GM21529 (cell line): Measurements from ENCODE around the gene ST3GAL4.
A peak's percentile ranks its signal among the peaks of the same experiment; 100 is the strongest.
"Not testable (repeated sequence)": the region's sequence is repeated elsewhere in the genome, so short reads cannot be mapped to it uniquely, and the experiment has no call there.

ENCODE experiments used
- ATAC-seq: cut with Tn5 transposase; IDR thresholded peaks from one replicate; pipeline ENCODE4 v1.9.1; 2021; ENCODE audit not compliant: unreplicated experiment

ST3GAL4 gene

DNA sequence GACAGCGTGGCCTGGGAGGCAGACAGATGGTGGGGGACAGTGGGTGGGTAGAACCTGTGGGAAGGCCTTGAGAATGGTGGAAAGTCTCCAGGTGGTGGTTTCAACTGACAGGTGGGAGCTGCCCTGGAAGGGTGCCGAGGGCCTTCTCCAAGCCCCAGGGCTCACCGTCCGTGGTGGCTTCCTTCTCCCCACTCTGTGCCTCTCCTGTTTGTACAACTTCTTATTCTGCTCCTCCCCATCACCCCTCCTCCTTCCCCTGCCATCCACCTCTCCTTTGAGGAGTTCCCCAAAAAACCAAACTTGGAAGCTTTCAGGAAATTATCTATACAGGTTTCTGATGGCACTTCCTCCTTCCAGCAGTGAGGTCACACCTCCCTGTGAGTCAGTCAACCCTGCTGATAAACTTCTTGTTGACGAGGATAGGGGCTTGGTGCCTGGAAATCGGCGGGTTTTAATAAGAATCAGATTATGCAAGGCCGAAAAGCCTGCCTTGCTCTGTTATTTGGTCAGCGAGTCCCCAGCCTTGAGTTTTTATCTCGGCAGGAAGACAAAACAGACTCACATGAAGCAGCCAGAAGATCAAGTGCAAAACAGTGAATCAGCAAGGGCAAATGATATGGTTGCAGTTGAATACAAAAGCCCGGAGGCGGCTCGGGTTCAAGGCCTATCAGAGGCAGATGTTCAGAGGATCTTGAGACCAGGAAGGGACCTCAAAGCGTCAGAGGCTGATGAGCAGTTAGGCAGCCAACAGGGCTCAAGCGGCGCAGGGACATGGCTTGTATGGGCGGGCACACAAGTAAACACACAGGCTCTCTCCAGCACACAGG, 9.5 kb upstream of the ST3GAL4 start:
- no peak for ATAC-seq

DNA sequence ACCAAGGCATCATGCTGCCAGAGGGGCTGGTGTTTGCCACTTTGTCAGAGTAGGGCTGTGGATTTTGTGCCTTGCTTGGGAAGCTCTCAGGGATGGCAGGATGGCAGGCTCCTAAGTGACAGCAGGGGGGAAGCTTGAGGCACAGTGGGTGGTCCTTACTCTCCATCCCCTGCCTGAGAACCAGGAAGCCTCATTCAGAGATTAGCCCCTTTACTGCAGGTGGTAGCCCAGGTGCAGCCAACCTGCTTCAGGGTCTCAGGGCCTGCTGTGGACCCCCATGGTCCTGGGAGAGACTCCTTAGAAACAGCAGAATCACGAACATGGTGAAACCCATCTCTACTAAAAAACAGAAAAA, 8.9 kb upstream of the ST3GAL4 start:
- no peak for ATAC-seq

DNA sequence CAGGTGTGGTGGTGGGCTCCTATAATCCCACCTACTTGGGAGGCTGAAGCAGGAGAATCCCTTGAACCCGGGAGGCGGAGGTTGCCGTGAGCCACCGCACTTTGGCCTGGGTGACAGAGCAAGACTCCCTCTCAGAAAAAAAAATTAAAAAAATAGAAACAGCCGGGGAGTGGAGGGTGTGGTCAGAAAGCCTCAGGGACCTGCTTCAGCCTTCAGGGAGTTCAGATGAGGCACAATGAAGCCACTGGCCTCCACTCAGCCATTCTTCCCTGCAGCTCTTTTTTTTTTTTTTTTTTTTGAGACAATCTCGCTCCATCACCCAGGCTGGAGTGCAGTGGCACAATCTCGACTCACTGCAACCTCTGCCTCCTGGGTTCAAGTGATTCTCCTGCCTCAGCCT, 8.5 kb upstream of the ST3GAL4 start:
- ATAC-seq, result not testable (repeated sequence)

GRCh38 chr11:126347751-126348668, 7.5 kb upstream of the ST3GAL4 start:
- ATAC-seq, result no peak

DNA sequence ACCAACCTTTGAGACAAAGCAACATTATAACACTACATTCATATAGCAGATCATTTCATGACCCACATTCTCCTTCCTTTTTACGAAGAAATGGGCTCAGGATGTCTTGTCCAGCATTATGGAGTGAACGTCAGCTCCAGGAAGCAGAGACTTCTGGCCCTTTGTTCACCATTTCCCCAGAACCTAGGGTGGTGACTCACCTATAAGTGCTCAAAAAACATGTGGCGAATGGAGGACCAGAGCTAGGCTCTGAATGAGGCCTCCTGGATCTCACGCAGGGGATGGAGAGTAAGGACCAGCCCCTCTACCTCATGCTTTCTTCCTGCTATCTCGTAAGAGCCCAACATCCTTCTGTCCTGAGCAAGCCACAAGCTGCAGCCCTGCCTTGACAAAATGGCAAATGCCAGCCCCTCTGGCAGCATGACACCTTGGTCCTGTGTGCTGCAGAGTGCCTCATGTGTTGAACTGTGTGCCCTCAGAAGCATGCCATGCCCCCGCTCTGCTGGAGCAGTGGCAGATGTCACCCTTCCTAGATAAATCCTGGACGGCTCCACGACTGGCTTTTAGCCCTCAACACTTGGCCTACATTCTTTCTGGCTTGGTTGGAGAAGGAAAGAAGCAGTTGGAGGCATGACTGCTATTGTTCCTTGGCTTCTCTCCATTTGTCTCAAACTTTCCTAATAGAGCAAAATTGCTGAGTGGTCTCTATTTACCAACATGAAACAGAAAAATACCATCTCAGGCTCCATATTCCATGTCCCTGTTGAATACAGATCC, 6.5 kb upstream of the ST3GAL4 start:
- no peak for ATAC-seq

- ATAC-seq, result no peak
Measured at GRCh38 chr11:126350836-126351235, 4.7 kb upstream of the ST3GAL4 start.

GRCh38 chr11:126352163-126352562, 3.3 kb upstream of the ST3GAL4 start:
- ATAC-seq, result no peak

DNA sequence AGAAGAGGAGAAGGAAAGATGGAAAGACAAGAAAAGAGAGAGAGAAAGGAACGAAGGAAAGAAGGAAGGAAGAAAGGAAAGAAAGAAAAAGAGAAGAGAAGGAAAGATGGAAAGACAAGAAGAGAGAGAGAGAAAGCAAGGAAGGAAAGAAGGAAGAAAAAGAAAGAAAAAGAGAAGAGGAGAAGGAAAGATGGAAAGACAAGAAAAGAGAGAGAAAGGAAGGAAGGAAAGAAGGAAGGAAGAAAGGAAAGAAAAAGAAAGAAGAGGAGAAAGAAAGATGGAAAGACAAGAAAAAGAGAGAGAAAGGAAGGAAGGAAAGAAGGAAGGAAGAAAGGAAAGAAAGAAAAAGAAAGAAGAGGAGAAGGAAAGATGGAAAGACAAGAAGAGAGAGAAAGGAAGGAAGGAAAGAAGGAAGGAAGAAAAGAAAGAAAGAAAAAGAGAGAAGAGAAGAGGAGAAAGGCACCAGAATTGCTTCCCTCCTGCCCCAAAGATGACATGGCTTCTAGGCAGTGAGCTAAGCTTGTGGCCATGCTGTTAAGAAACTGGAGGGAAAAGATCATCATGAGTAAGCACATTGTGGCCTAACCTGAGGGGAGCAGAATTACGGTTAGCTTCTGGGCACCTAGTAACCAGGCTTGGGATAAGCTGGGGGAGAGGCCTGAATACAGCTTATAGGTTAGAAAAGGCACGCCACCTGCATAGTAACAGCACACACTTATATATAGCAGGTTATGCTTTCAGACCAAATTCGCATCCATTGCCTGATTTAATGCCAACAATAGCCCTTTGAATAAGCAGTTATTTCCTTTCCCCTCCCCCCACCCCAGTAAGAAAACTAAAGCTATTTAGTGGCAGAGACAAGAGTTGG, 2.3 kb upstream of the ST3GAL4 start:
- no peak for ATAC-seq

- ATAC-seq, result peak; percentile 42
Measured at GRCh38 chr11:126354631-126355323, 709 bp upstream of the ST3GAL4 start.

DNA sequence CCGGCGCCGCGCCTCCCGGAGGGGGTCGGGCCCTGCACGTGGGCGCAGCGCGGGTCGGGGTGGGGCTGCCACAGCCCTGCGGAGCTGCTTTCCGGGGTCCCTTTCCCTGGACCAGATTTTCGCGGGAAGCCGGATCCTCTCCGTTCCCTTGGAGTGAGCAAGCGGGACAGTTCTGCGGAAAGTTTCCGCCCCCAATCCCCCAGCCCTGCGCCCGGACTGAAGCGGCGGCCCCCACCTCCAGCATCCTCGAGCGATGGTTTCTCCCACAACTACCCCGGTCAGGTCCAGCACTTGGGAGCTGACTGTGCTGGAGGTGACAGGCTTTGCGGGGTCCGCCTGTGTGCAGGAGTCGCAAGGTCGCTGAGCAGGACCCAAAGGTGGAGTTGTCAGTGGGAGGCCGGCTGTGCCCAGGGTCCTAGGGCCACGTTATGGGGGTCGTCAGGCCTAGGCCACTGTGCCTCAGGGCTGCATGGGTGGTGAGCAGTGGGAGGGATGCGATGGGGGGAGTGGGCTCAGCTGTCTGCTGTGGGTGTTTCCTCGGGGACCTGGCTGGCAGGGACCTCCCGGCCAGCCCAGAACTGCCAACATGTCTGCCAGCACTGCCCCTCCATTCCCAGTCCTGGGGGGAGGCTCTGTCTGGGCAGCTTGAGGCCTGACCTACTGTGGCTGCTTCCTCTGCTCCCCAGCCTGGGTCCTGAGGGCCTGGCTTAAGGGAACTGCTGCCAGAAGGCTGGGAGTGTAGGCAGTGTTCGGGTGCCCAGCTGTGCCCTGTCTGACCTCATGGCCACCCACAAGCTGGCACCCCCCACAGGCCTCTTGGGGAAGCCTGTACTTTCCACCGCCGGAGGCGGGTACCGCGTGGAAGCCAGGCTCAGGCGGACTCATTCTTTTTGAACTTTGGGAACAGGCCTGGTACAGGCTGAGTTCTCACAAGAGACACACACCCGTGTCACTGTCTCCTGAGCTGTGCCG, 726 bp downstream of the ST3GAL4 start:
- ATAC-seq, result peak; percentile 23

GRCh38 chr11:126357055-126357962, 1.8 kb downstream of the ST3GAL4 start:
- no peak for ATAC-seq

- ATAC-seq, result no peak
Measured at GRCh38 chr11:126357969-126358762, 2.7 kb downstream of the ST3GAL4 start.

- no peak for ATAC-seq
Measured at GRCh38 chr11:126358763-126359160, 3.3 kb downstream of the ST3GAL4 start.

GRCh38 chr11:126359431-126360048, 4.1 kb downstream of the ST3GAL4 start:
- no peak for ATAC-seq

GRCh38 chr11:126360049-126360446, 4.6 kb downstream of the ST3GAL4 start:
- ATAC-seq, result no peak

DNA sequence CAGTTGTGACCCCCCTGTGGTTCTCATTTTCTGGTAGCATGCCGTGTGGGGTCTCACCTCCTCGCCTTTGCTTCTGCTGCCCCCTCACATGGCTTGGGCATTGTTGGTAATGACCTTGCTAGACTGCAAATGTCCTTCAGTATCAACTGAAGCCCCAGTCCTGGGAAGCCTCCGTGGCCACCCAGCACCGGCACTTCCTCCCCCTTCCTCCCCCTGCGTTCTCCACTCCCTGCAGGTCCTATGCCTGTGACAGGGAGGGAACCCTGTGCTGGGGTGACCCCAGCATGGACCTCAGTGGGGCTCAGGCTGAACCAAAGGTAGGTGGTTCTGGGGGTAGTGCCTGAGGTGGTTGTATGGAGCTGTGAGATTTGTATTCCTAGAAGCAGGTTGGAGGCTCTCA, 5.9 kb downstream of the ST3GAL4 start:
- no peak for ATAC-seq
